Neural progenitor cell (in vitro differentiated cells): ENCODE data around the gene RET. TPM values are rescaled to one million over a fixed set of nuclear protein-coding genes. Genes with fewer than 3 reads are reported as not detected.

ENCODE experiments used
- DNase-seq: peaks from one replicate; pipeline ENCODE4 v3.0.0-alpha.2; 2016; ENCODE audit warnings: low spot score
- H2AFZ ChIP-seq: fragments of 200-600 bp; sonication (generic); replicated peaks from 2 replicates; pipeline ENCODE4 v1.6.1; 2016; ENCODE audit warnings: antibody characterized with exemption
- H3F3A ChIP-seq: fragments of 200-600 bp; sonication (generic); 2 replicates; pipeline ENCODE4 v1.6.1; 2016; ENCODE audit warnings: antibody characterized with exemption, low read depth
- H3K27ac ChIP-seq: fragments of 200-600 bp; sonication (generic); 2 replicates; pipeline ENCODE4 v1.5.1; 2016; ENCODE audit warnings: mild to moderate bottlenecking
- H3K27me3 ChIP-seq: fragments of 200-600 bp; sonication (generic); 2 replicates; pipeline ENCODE4 v1.6.1; 2016; ENCODE audit warnings: mild to moderate bottlenecking, moderate library complexity
- H3K36me3 ChIP-seq: fragments of 200-600 bp; sonication (generic); 2 replicates; pipeline ENCODE4 v1.5.1; 2016
- H3K4me1 ChIP-seq: fragments of 200-600 bp; sonication (generic); 2 replicates; pipeline ENCODE4 v1.6.1; 2016; ENCODE audit warnings: mixed run types
- H3K4me2 ChIP-seq: fragments of 200-600 bp; sonication (generic); 2 replicates; pipeline ENCODE4 v1.6.1; 2016
- H3K4me3 ChIP-seq: fragments of 200-600 bp; sonication (generic); 2 replicates; pipeline ENCODE4 v1.5.1; 2016
- H3K79me2 ChIP-seq: fragments of 200-600 bp; sonication (generic); 2 replicates; pipeline ENCODE4 v1.6.1; 2016; ENCODE audit warnings: low read depth
- H3K9ac ChIP-seq: fragments of 200-600 bp; sonication (generic); 2 replicates; pipeline ENCODE4 v1.6.1; 2016
- H3K9me3 ChIP-seq: fragments of 200-600 bp; sonication (generic); 2 replicates; pipeline ENCODE4 v1.5.1; 2016; ENCODE audit warnings: low read depth
- H4K20me1 ChIP-seq: fragments of 200-600 bp; sonication (generic); 2 replicates; pipeline ENCODE4 v1.6.1; 2016; ENCODE audit warnings: low read depth
- H3K27ac Mint-ChIP-seq: 3 replicates; pipeline ENCODE4 v1.8.0; 2021; ENCODE audit warnings: mixed read lengths
- H3K27me3 Mint-ChIP-seq: 2 replicates; pipeline ENCODE4 v1.8.0; 2022; ENCODE audit warnings: low read depth, mild to moderate bottlenecking, inconsistent platforms, moderate library complexity, mixed read lengths; ENCODE audit not compliant: insufficient read depth
- H3K36me3 Mint-ChIP-seq: 3 replicates; pipeline ENCODE4 v1.8.0; 2021; ENCODE audit warnings: mixed read lengths
- H3K4me1 Mint-ChIP-seq: 3 replicates; pipeline ENCODE4 v1.8.0; 2021; ENCODE audit warnings: mixed read lengths
- H3K4me3 Mint-ChIP-seq: 3 replicates; pipeline ENCODE4 v1.8.0; 2021; ENCODE audit warnings: mild to moderate bottlenecking, moderate library complexity, mixed read lengths
- H3K9me3 Mint-ChIP-seq: 3 replicates; pipeline ENCODE4 v1.8.0; 2020; ENCODE audit warnings: mixed read lengths
- EZH2 ChIP-seq: fragments of 200-600 bp; sonication (generic); IDR thresholded peaks from 2 replicates; pipeline ENCODE4 v1.6.1; 2017; ENCODE audit warnings: antibody characterized with exemption, mild to moderate bottlenecking, moderate library complexity
- EZH2phosphoT487 ChIP-seq: fragments of 200-600 bp; sonication (generic); IDR thresholded peaks from 2 replicates; pipeline ENCODE4 v1.6.1; 2017; ENCODE audit warnings: antibody characterized with exemption
- total RNA-seq: library from RNA; depleted of rRNA; stranded (reverse); fragments of >200 nt; gene quantifications from 2 replicates; pipeline ENCODE4 v1.2.3, GENCODE V29; 2015; ENCODE audit warnings: low replicate concordance
- TF ChIP-seq, protein P1 (sequence below): fragments of 200-600 bp; sonication (generic); IDR thresholded peaks from 2 replicates; pipeline ENCODE4 v1.5.1; 2017; ENCODE audit warnings: antibody characterized with exemption, mild to moderate bottlenecking

RET gene
- total RNA-seq, 1 donor from 2014 or later: 1.4 TPM

- Histone ChIP-seq H3K4me3 (no peak overlapping the region), H3K79me2 (no peaks in the 10 kb centered on the region), H4K20me1 (no peaks in the 10 kb centered on the region), H3K36me3 (no peaks in the 10 kb centered on the region), H3K4me1 (no peaks in the 10 kb centered on the region), H3K27ac (no peak overlapping the region), H3K9ac (no peak overlapping the region), H3F3A (no peaks in the 10 kb centered on the region), H3K4me2 (no peak overlapping the region), H3K27me3 (no peaks in the 10 kb centered on the region), H3K9me3 (no peaks in the 10 kb centered on the region), H2AFZ (no peak overlapping the region)
- TF ChIP-seq, protein P1, sequence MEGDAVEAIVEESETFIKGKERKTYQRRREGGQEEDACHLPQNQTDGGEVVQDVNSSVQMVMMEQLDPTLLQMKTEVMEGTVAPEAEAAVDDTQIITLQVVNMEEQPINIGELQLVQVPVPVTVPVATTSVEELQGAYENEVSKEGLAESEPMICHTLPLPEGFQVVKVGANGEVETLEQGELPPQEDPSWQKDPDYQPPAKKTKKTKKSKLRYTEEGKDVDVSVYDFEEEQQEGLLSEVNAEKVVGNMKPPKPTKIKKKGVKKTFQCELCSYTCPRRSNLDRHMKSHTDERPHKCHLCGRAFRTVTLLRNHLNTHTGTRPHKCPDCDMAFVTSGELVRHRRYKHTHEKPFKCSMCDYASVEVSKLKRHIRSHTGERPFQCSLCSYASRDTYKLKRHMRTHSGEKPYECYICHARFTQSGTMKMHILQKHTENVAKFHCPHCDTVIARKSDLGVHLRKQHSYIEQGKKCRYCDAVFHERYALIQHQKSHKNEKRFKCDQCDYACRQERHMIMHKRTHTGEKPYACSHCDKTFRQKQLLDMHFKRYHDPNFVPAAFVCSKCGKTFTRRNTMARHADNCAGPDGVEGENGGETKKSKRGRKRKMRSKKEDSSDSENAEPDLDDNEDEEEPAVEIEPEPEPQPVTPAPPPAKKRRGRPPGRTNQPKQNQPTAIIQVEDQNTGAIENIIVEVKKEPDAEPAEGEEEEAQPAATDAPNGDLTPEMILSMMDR: no peak
- TF ChIP-seq EZH2phosphoT487 (no peak), EZH2 (no peak)
- no peak for DNase-seq
- Mint-ChIP-seq H3K4me1 (peaks cover 3% of the 10 kb centered on the region), H3K27me3 (peaks cover 11% of the 10 kb centered on the region), H3K4me3 (no peak overlapping the region), H3K36me3 (no peaks in the 10 kb centered on the region), H3K27ac (no peak overlapping the region), H3K9me3 (no peaks in the 10 kb centered on the region)
These were observed 23.0 kb upstream of the RET start for GRCh38 chr10:43053825-43054224.

DNA sequence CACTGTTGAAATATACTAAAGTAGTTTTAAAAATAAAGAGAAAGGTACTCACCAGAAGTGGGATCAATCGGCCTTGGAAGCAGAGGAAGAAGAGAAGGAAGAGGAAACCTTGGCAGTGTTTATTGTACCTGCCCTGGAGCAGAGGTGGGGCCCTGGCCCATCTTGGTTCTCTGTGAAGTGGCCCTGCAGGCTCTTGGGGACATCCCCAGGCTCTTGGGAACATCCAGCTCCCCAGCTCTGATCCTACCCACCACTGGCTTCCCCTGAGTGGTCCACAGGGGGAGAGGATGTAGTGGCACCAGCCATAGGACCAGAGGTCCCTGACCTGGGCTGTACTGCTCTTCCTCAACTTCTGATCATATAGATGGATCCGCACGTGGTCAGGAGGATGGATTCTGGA is 22.3 kb upstream of the RET start:
- H3K79me2 ChIP-seq: no peaks in the 10 kb centered on the region
- H2AFZ ChIP-seq: no peak overlapping the region
- no peaks in the 10 kb centered on the region for H4K20me1 ChIP-seq
- H3K27me3 Mint-ChIP-seq: peaks cover 11% of the 10 kb centered on the region
- no peaks in the 10 kb centered on the region for H3F3A ChIP-seq
- H3K4me3 Mint-ChIP-seq: no peak overlapping the region
- no peaks in the 10 kb centered on the region for H3K36me3 Mint-ChIP-seq
- no peak overlapping the region for H3K4me3 ChIP-seq
- no peak overlapping the region for H3K27ac Mint-ChIP-seq
- peaks cover 3% of the 10 kb centered on the region for H3K4me1 Mint-ChIP-seq
- H3K9me3 ChIP-seq: no peaks in the 10 kb centered on the region
- no peaks in the 10 kb centered on the region for H3K4me1 ChIP-seq
- H3K9ac ChIP-seq: no peak overlapping the region
- H3K27me3 ChIP-seq: no peaks in the 10 kb centered on the region
- no peak for DNase-seq
- no peak overlapping the region for H3K27ac ChIP-seq
- no peaks in the 10 kb centered on the region for H3K9me3 Mint-ChIP-seq
- H3K36me3 ChIP-seq: no peaks in the 10 kb centered on the region
- no peak overlapping the region for H3K4me2 ChIP-seq
- TF ChIP-seq EZH2 (no peak), EZH2phosphoT487 (no peak)
- TF ChIP-seq, protein P1: no peak

DNA sequence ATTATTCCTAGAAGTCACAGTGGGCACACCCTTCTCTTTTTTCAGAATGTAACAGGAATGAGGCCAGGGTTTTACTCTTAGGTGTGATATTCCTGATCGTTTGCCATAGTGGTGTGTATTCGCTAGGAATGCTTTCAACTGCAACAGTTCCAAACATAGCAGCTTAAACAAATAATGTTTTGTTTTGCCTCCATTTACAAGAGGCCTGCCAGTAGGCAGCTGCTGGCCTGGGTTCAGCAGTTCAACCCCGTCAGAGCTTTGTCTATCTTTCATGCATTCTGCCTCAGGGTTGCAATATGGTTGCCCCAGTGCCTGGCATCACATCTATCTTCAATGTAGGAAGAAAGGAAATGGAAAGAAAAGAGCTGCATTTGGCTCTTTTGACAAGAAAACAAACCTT is 21.7 kb upstream of the RET start:
- H3K4me1 Mint-ChIP-seq: peaks cover 3% of the 10 kb centered on the region
- H3K27me3 Mint-ChIP-seq: peaks cover 11% of the 10 kb centered on the region
- no peaks in the 10 kb centered on the region for H3K79me2 ChIP-seq
- H3K27ac Mint-ChIP-seq: no peak overlapping the region
- no peak for DNase-seq
- no peaks in the 10 kb centered on the region for H3K9me3 Mint-ChIP-seq
- H3K36me3 Mint-ChIP-seq: no peaks in the 10 kb centered on the region
- H2AFZ ChIP-seq: no peak overlapping the region
- no peaks in the 10 kb centered on the region for H3K9me3 ChIP-seq
- no peaks in the 10 kb centered on the region for H3K36me3 ChIP-seq
- no peak overlapping the region for H3K4me3 Mint-ChIP-seq
- H3K9ac ChIP-seq: no peak overlapping the region
- TF ChIP-seq EZH2 (no peak), EZH2phosphoT487 (no peak)
- TF ChIP-seq, protein P1: no peak
- no peak overlapping the region for H3K4me2 ChIP-seq
- H3K27ac ChIP-seq: no peak overlapping the region
- H3K27me3 ChIP-seq: no peaks in the 10 kb centered on the region
- no peaks in the 10 kb centered on the region for H3K4me1 ChIP-seq
- no peaks in the 10 kb centered on the region for H4K20me1 ChIP-seq
- H3K4me3 ChIP-seq: no peak overlapping the region
- H3F3A ChIP-seq: no peaks in the 10 kb centered on the region
